Keratinocyte (primary cell): ENCODE results near the gene ANKRD16. TPM values are rescaled to one million over a fixed set of nuclear protein-coding genes. Genes with fewer than 3 reads are reported as not detected.
A peak's percentile ranks its signal among the peaks of the same experiment; 100 is the strongest.

Source experiments
- DNase-seq: peaks from one replicate; pipeline ENCODE4 v3.0.0-alpha.2; 2011; ENCODE audit warnings: low read depth, missing footprints, low spot score
- FAIRE-seq: peaks from 2 replicates; lab custom pipeline; 2011; peaks lifted over from hg19 to GRCh38; lab: Jason Lieb, UNC
- H2AFZ ChIP-seq: 2 replicates; pipeline ENCODE4 v1.6.0; 2012; ENCODE audit warnings: low read length, control low read depth, inconsistent platforms; ENCODE audit not compliant: control insufficient read depth
- H3K27ac ChIP-seq: 2 replicates; pipeline ENCODE4 v1.5.1; 2011; ENCODE audit warnings: low read length; ENCODE audit not compliant: control insufficient read depth, insufficient read depth
- H3K27me3 ChIP-seq: 3 replicates; pipeline ENCODE4 v1.6.0; 2011; ENCODE audit warnings: low read length; ENCODE audit not compliant: control insufficient read depth, insufficient read depth; ENCODE audit errors: extremely low read depth
- H3K36me3 ChIP-seq, 2 experiments: 2 replicates in 1 of 2; 3 replicates in 1 of 2; pipeline ENCODE4 v1.5.1; 2011; ENCODE audit warnings: low read length in 2 of 2, mild to moderate bottlenecking in 1 of 2; ENCODE audit not compliant: control insufficient read depth in 2 of 2, insufficient read depth in 2 of 2; ENCODE audit errors: extremely low read depth in 1 of 2
- H3K4me1 ChIP-seq: 3 replicates; pipeline ENCODE4 v1.5.1; 2011; ENCODE audit warnings: low read length; ENCODE audit not compliant: control insufficient read depth, insufficient read depth; ENCODE audit errors: extremely low read depth
- H3K4me2 ChIP-seq: 3 replicates; pipeline ENCODE4 v1.6.0; 2011; ENCODE audit warnings: low read depth, low read length; ENCODE audit not compliant: control insufficient read depth, insufficient read depth; ENCODE audit errors: extremely low read depth
- H3K4me3 ChIP-seq, 3 experiments: fragments of 200-600 bp in 1 of 3; sonication (generic) in 1 of 3; 2 replicates in 2 of 3; 3 replicates in 1 of 3; pipeline ENCODE4 v1.5.1; 2011 to 2016; ENCODE audit warnings: low read length in 3 of 3, mild to moderate bottlenecking in 3 of 3, control low read depth in 2 of 3, inconsistent platforms in 1 of 3, low read depth in 1 of 3, mixed read lengths in 1 of 3, mixed run types in 1 of 3, moderate library complexity in 1 of 3; ENCODE audit not compliant: control insufficient read depth in 2 of 3, insufficient read depth in 2 of 3; ENCODE audit errors: extremely low read depth in 1 of 3
- H3K79me2 ChIP-seq: 2 replicates; pipeline ENCODE4 v1.6.0; 2012; ENCODE audit warnings: low read length; ENCODE audit not compliant: control insufficient read depth, insufficient read depth
- H3K9ac ChIP-seq: 3 replicates; pipeline ENCODE4 v1.6.0; 2011; ENCODE audit warnings: low read length; ENCODE audit not compliant: control insufficient read depth, insufficient read depth; ENCODE audit errors: extremely low read depth
- H3K9me1 ChIP-seq: 3 replicates; pipeline ENCODE4 v1.6.0; 2011; ENCODE audit warnings: low read length; ENCODE audit not compliant: control insufficient read depth, insufficient read depth; ENCODE audit errors: extremely low read depth
- H3K9me3 ChIP-seq: 2 replicates; pipeline ENCODE4 v1.5.1; 2012; ENCODE audit warnings: low read depth, low read length; ENCODE audit not compliant: control insufficient read depth
- H4K20me1 ChIP-seq: 3 replicates; pipeline ENCODE4 v1.6.0; 2011; ENCODE audit warnings: low read length; ENCODE audit not compliant: control insufficient read depth, insufficient read depth; ENCODE audit errors: extremely low read depth
- EZH2 ChIP-seq: IDR thresholded peaks from one replicate; pipeline ENCODE4 v1.6.1; 2012; ENCODE audit warnings: inconsistent platforms, mild to moderate bottlenecking, low read length, moderate library complexity
- dilution Hi-C: fragments of 300-500 bp; cut with MboI; formaldehyde crosslinking; loops from one replicate; pipeline ENCODE4 v1.7.0; 2020; ENCODE audit warnings: low sequenced_read_pairs; ENCODE audit not compliant: extremely low pct_ligation_motif_present
- polyA plus RNA-seq, 5 experiments: library from polyadenylated mRNA; depleted of rRNA in 3 of 5; stranded (reverse) in 3 of 5; stranded (forward) in 1 of 5; unstranded in 1 of 5; fragments of >200 nt; gene quantifications; 1 replicate in 1 of 5; 2 replicates in 3 of 5; 3 replicates in 1 of 5; pipeline versions ENCODE4 v1.2.1 to v1.2.3, GENCODE V29; 2011 to 2012; ENCODE audit warnings: missing spikeins in 2 of 5, low read depth in 1 of 5, low replicate concordance in 1 of 5
- TF ChIP-seq, protein P1 (sequence below), 3 experiments: IDR thresholded peaks in 1 of 3; conservative IDR thresholded peaks in 1 of 3; optimal IDR thresholded peaks in 1 of 3; 2 replicates in 2 of 3; 3 replicates in 1 of 3; pipeline versions ENCODE3 to v1.5.1; 2011; ENCODE audit warnings: low read length in 3 of 3, mild to moderate bottlenecking in 3 of 3, moderate library complexity in 2 of 3, control low read depth in 1 of 3, inconsistent platforms in 1 of 3; ENCODE audit not compliant: insufficient read depth in 2 of 3; ENCODE audit errors: extremely low read depth in 1 of 3

The ANKRD16 gene
- polyA plus RNA-seq, 1 donor (not counting 4 experiments of a cell fraction or from before 2014, with no cell fraction given), result 6.2 TPM

DNA sequence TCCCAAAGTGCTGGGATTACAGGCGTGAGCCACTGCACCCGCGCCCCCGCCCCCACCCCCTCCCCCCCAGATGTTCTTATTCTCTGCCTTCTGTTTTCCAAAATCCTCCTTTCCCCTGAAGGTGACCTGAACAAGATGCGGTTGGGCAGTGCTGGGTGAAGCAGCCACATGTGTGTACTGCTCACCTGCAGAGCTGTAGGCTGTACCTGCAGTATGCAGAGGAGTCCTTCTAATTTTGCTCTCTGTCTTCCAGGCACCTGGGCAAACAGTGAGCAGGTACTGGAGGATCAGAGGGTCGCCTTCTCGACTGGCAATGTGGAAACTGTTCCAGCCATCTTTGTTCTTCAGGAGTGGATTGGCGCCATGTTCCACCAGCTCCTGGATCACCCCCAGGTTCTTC is 2.1 kb downstream of the ANKRD16 start:
- H3K9me1 ChIP-seq, result peaks cover 4% of the 10 kb centered on the region
- no peak for FAIRE-seq
- dilution Hi-C loops, result no loop called here
- H3K9me3 ChIP-seq, result no peaks in the 10 kb centered on the region
- peaks cover 31% of the 10 kb centered on the region for H3K4me1 ChIP-seq
- no peak overlapping the region for H3K4me3 ChIP-seq
- H3K27me3 ChIP-seq, result no peaks in the 10 kb centered on the region
- no peak for DNase-seq
- no peaks in the 10 kb centered on the region for H4K20me1 ChIP-seq
- no peak overlapping the region for H3K27ac ChIP-seq
- H3K4me2 ChIP-seq, result peak overlapping the region; percentile 100
- no peak overlapping the region for H3K9ac ChIP-seq
- H3K36me3 ChIP-seq, result peaks cover 8 to 11% of the 10 kb centered on the region in 2 experiments
- no peak overlapping the region for H2AFZ ChIP-seq
- H3K79me2 ChIP-seq, result peaks cover 34% of the 10 kb centered on the region
- TF ChIP-seq, protein P1, sequence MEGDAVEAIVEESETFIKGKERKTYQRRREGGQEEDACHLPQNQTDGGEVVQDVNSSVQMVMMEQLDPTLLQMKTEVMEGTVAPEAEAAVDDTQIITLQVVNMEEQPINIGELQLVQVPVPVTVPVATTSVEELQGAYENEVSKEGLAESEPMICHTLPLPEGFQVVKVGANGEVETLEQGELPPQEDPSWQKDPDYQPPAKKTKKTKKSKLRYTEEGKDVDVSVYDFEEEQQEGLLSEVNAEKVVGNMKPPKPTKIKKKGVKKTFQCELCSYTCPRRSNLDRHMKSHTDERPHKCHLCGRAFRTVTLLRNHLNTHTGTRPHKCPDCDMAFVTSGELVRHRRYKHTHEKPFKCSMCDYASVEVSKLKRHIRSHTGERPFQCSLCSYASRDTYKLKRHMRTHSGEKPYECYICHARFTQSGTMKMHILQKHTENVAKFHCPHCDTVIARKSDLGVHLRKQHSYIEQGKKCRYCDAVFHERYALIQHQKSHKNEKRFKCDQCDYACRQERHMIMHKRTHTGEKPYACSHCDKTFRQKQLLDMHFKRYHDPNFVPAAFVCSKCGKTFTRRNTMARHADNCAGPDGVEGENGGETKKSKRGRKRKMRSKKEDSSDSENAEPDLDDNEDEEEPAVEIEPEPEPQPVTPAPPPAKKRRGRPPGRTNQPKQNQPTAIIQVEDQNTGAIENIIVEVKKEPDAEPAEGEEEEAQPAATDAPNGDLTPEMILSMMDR (optimal IDR thresholded peaks at IDR 0.05 in 1 of 3, IDR thresholded peaks at IDR 0.05 in 1 of 3, conservative IDR thresholded peaks at IDR 0.05 in 1 of 3; ENCODE audit: extremely low read depth in 1 of 3, insufficient read depth in 2 of 3, low read length in 3 of 3), result no peak
- TF ChIP-seq EZH2, result no peak

DNA sequence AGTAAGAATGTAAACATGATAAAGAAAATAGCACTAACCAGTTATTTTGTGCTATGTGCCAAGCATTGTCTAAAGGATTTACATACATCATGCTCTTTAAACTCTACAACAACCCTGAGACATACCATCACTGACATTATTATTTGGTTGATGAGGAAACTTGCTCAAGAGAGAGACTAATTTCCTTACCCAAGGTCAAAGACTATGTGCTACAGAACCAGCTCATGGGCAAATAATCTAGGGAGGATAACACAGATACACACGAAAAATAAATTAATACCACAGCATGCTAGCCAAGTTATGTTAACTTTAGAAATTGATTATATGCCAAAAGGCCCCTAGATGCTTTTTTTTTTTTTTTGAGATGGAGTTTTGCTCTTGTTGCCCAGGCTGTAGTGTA is 2.7 kb downstream of the ANKRD16 start:
- Histone ChIP-seq H3K4me2 (no peak overlapping the region), H3K4me3 (no peak overlapping the region), H3K27ac (no peak overlapping the region), H3K27me3 (no peaks in the 10 kb centered on the region), H3K9me3 (no peaks in the 10 kb centered on the region), H3K79me2 (peaks cover 28% of the 10 kb centered on the region), H4K20me1 (no peaks in the 10 kb centered on the region), H2AFZ (no peak overlapping the region), H3K4me1 (peaks cover 28% of the 10 kb centered on the region), H3K36me3 (peaks cover 8 to 17% of the 10 kb centered on the region in 2 experiments), H3K9ac (no peak overlapping the region), H3K9me1 (peaks cover 4% of the 10 kb centered on the region)
- dilution Hi-C loops, result no loop called here
- DNase-seq (no peak), FAIRE-seq (no peak)
- TF ChIP-seq, protein P1 (optimal IDR thresholded peaks at IDR 0.05 in 1 of 3, IDR thresholded peaks at IDR 0.05 in 1 of 3, conservative IDR thresholded peaks at IDR 0.05 in 1 of 3; ENCODE audit: extremely low read depth in 1 of 3, insufficient read depth in 2 of 3, low read length in 3 of 3), result no peak
- TF ChIP-seq EZH2, result no peak
